ENCODE measurements around the gene PDS5A.
"Not testable (repeated sequence)": the region's sequence is repeated elsewhere in the genome, so short reads cannot be mapped to it uniquely, and the experiment has no call there.

The PDS5A gene, protein sequence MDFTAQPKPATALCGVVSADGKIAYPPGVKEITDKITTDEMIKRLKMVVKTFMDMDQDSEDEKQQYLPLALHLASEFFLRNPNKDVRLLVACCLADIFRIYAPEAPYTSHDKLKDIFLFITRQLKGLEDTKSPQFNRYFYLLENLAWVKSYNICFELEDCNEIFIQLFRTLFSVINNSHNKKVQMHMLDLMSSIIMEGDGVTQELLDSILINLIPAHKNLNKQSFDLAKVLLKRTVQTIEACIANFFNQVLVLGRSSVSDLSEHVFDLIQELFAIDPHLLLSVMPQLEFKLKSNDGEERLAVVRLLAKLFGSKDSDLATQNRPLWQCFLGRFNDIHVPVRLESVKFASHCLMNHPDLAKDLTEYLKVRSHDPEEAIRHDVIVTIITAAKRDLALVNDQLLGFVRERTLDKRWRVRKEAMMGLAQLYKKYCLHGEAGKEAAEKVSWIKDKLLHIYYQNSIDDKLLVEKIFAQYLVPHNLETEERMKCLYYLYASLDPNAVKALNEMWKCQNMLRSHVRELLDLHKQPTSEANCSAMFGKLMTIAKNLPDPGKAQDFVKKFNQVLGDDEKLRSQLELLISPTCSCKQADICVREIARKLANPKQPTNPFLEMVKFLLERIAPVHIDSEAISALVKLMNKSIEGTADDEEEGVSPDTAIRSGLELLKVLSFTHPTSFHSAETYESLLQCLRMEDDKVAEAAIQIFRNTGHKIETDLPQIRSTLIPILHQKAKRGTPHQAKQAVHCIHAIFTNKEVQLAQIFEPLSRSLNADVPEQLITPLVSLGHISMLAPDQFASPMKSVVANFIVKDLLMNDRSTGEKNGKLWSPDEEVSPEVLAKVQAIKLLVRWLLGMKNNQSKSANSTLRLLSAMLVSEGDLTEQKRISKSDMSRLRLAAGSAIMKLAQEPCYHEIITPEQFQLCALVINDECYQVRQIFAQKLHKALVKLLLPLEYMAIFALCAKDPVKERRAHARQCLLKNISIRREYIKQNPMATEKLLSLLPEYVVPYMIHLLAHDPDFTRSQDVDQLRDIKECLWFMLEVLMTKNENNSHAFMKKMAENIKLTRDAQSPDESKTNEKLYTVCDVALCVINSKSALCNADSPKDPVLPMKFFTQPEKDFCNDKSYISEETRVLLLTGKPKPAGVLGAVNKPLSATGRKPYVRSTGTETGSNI (N-terminal part only)

DNA sequence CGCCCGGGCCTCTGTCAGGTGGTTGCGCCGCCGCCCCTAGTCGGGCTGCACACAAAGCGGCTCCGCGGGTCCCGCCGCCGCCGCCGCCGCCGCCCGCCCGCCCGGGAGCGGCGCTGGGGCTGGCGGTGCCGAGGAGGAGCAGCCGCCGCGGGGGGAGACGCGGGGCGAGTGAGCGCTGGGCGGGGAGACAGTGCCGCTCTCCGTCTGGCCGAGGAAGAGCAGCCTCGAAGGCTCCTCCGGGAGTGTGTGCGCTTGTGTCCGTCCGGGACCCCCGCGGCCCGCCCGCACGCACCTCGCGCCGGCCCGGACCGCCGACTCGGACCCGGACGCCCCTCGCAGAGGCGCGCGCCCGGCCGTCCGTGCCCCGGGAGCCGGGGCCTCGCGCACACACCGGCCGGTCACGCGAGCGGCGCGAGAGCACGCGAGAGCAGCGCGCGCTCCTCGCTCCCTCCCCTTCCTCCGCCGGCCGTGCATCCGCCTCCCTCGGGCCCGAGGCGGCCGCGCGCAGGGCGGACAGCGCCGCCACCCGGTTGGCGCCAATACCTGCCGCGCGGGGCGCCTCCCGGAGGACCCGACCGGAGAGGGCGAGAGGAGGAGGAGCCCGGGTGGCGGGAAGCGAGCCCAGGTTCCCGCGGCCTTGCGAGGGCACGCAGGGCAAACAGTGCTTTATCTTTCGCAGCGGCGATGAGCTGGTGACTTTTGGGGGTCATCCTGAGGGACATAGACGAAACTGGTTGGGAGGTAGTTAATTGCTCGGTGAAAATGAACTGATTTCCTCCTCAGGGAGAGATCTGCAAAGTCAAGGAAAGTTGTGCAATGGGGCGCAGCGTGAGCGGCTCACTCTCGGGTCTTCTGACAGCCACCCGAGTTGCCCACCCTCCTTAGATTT lies at the start of gene PDS5A:
TSS of gene PDS5A (minus strand) at position 423 of the 889 bp plus-strand sequence. CDS start 1,334 bp downstream, outside the sequence.
- DNase-seq = peak; percentile 47

DNA sequence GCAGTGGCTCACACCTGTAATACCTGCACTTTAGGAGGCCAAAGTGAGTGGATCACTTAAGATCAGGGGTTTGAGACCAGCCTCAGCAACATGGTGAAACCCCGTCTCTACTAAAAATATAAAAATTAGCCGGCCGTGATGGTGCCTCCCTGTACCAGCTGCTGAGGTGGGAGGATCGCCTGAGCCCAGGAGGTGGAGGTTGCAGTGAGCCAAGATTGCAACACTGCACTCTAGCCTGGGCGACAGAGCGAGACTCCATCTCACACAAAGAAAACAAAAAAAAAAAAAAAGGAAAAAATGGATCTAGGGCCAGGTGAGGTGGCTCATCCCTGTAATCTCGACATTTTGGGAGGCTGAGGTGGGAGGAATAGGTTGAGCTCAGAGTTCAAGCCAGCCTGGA lies 46.3 kb upstream of the PDS5A start:
- not testable (repeated sequence) for DNase-seq

DNA sequence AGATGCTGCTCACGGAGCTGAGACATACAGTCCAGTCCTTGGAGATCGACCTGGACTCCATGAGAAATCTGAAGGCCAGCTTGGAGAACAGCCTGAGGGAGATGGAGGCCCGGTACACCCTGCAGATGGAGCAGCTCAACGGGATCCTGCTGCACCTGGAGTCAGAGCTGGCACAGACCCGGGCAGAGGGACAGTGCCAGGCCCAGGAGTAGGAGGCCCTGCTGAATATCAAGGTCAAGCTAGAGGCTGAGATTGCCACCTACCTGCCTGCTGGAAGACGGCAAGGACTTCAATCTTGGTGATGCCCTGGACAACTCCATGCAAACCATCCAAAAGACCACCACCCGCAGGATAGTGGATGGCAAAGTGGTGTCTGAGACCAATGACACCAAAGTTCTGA lies 43.4 kb upstream of the PDS5A start:
- DNase-seq = not testable (repeated sequence)

DNA sequence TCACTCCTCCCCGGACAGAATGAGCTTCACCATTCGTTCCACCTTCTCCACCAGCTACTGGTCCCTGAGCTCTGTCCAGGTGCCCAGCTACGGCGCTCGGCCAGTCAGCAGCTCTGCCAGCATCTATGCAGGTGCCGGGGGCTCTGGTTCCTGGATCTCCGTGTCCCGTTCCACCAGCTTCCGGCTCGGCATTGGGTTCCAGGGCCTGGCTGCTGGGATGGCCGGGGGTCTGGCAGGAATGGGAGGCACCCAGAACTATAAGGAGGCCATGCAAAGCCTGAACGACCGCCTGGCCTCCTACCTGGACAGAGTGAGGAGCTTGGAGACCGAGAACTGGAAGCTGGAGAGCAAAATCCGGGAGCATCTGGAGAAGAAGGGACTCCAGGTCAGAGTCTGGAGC lies 42.5 kb upstream of the PDS5A start:
- DNase-seq = no peak

DNA sequence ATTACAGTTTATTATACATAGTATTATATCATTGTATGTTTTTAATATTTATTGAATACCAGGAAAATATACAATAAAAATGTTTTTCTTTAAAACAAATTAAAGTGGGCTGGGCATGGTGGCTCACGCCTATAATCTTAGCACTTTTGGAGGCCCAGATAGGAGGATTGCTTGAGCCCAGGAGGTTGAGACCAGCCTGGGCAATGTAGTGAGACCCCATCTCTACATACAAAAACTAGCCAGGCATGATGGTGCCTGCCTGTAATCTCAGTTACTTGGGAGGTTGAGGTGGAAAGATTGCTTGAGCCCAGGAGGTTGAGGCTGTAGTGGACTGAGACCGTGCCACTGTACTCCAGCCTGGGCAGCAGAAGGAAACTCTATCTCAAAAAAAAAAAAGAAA lies 38.3 kb upstream of the PDS5A start:
- no peak for DNase-seq

DNA sequence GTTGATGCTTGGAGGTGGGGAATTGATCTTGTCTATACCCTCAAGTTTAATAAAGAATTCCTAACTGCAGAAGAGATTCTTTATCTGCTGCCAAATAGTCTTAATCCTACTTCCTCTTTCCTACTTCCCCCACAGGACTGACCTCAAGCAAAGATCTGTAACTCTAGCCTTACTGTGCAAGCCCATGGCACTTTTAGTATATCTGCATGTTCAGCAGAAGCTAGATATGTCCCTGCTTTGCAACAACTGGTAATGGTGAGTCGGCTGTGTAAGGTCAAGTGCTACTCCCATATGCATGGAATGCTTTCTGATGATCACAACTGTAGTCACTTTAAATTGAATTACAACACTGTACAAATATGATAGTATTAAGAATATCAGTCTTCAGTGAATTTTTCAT lies 26.3 kb upstream of the PDS5A start:
- no peak for DNase-seq

DNA sequence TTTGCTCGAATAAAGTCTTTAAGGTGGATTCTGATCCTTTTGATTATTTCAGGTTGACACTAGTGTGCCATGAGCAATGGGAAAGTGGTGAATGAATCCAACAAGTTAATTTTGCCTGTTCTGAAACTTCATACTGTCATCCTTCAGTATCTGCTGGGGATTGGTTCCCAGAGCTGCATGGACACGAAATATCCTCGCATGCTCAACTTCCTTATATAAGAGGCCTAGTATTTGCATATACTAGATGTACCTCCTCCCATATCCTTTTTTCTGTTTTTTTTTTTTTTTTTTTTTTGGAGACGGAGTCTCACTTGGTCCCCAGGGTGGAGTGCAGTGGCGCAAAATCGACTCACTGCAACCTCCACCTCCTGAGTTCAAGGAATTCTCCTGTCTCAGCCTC lies 23.0 kb upstream of the PDS5A start:
- DNase-seq = no peak

DNA sequence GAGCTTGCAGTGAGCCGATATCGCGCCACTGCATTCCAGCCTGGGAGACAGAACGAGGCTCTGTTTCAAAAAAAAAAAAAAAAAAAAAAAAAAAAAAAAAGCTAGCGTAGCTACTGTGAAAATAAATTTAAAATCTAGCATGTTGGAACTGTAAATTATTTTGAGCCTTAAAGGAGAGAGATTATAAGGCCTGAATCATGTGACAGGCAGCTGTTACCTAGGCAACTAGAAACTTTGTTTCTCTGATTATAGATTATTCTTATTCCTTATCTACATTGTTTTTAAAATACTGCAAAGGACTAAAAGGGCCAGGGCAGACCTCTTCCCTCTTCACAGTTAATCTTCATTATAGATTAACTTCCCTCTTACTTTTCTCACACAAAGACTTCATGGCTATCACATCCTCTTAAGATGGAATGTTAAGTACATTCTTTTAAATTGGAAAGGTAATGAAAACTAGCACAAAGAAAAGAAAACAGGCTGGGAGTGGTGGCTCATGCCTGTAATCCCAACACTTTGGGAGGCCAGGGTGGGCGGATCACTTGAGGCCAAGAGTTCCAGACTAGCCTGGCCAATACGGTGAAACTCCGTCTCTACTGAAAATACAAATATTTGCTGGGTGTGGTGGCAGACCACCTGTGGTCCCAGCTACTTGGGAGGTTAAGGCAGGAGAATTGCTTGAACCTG lies 21.1 kb upstream of the PDS5A start:
- DNase-seq = no peak

DNA sequence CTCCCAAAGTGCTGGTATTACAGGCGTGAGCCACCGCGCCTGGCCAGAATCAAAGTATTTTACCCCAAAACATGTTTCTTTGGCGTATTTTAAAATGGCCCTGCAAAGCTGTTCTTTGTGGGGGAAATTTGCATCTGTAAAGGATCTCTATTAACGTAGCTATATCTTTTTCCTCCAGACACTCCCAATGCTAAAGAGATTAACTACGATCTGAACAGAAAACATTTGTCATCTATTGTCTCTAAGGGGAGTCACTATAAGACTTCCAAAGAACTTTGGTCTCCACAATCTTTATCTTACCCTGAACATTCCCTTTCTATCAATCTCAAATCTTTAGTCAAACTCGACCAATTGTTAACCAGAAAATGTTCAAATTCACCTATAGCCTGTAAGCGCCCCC lies 19.1 kb upstream of the PDS5A start:
- no peak for DNase-seq

DNA sequence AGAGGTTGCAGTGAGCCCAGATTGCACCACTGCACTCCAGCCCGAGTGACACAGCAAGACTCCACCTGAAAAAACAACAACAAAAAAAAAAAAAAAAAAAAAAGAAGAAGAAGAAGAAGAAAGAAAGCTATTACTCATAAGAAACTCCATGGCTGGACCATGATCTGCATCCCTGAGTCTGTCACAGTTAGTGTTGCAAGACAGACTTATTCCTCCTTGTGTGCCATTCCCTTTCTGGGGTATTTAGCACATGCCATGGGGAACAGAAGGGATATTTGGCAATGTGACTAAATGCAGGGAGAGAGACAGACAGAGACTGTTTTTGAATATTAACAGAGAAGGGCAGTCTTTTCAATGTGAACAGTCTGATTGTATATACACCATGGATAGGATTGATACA lies 16.7 kb upstream of the PDS5A start:
- no peak for DNase-seq

DNA sequence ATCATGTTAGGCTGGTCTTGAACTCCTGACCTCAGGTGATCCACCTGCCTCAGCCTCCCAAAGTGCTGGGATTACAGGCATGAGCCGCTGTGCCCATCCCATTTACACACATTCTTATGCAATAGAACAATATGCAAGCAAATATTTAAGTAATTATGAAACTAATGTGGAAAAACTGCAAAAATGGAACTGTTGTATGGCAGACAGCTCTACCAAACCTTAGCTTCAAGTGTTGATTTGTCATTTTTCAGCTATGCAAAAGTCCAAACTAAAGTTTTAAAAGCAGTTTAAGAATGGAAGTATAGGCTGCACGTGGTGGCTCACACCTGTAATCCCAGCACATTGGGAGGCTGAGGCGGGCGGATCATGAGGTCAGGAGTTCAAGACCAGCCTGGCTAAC lies 11.7 kb upstream of the PDS5A start:
- DNase-seq = not testable (repeated sequence)

DNA sequence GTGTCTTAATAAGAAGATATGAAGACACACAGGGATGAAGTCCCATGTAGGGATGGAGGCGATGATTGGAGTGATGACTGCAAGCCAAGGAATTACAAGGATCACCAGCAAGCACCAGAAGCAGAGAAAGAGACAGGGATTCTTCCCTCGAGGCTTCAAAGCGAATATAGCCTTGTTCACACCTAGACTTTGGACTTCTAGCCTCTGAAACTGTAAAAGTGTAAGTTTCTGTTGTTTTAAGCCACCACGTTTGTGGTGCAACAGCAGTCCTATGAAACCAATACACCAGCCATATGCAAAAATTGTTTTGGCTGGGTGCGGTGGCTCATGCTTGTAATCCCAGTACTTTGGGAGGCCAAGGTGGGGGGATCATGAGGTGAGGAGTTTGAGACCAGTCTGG lies 9.8 kb upstream of the PDS5A start:
- DNase-seq = no peak

DNA sequence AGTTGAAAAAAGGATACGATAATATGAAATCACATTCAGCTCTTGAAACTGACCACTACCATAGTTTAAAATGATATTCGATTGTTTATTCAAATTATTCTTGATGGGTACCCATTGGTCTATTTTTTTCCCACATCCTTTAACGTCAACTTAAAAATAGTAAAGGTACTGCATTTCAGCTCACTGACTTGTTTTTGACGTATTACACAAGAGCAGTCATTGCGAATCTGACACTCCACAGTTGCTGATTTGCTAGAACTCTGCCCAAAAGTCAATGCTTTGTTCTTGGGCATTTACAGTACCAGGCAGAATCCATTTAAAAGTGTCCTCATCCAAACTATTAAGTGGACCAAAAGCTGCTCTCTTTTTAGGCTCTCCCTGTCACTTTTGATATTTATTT lies 1.2 kb upstream of the PDS5A start:
- DNase-seq = no peak

DNA sequence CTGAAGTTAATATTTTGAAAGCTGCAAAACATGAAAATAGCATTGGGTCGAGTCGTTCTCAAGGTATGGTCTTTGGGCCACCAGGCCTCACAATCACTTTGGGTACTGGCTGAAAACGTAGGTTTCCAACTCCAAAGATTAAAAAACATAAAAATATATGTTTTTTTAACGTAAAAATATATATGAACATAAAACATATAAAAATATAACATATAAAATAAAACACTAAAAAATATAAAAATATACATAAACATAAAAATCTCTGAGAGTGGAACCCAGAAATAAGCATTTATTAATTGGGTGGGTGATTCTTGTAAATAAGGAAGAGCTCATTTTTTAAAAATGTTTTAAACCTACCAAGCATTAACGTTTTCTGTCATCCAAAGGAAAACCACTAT lies 666 bp upstream of the PDS5A start:
- no peak for DNase-seq

DNA sequence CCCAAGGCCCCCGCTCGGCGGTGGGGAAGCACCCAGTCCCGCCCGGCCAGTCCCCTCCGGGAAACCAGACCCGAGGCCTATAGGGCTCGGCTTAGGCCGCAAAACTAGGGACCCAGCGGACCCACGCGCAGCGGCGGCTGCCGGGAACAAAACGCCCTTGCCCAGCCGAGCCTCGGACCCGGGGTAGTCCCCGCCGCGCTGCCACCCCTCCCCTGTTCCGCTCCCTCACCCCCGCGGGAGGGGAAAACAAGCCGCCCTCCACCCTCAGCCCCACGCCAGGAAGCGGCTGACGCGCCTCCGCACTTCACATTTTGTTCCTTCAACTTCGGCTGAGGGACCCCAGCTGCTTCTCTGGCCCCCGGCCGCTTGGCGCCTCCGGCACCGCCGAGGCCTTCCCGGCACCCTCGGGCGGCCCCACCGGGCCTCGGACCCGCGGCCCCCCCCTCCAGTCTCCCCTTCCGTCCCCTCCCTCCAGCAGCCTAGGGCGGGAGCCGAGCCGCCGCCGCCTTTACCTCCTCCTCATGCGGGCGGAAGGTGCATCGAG lies 694 bp downstream of the PDS5A start:
- no peak for DNase-seq

DNA sequence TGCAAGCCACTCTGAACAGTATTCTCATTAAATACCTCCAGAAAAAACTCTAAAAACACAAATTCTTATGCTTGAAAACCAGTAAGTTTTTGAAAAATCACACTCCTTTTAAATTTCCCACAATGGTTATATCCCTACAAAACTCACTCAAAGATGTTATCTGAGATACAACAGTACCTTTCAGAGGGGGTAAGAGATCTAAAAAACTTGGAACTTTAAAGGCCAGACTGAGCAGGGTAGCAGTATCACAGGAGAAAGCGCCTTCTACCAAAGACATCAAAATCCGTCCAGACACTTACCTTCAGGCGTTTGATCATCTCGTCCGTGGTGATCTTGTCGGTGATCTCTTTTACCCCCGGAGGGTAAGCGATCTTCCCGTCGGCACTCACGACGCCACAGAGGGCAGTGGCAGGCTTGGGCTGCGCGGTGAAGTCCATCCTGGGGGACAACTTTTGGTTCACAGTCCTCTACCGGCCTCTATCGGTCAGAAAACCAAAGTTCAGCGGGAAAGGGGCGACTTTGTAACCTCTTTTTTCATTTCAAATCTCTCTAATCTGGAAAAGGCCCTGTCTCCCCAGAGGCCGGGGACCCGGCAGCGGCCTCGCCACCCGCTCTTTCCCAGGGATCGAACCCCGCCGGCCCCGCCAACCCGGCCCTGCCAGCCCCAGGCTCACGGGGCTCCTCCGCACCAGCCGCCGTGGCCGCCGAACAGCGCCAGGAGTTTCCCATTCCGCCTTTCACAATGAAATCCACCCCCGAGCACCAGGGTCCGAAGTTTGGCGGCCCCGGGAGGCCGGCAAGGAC lies 1.4 kb downstream of the PDS5A start:
- peak; percentile 1 for DNase-seq

DNA sequence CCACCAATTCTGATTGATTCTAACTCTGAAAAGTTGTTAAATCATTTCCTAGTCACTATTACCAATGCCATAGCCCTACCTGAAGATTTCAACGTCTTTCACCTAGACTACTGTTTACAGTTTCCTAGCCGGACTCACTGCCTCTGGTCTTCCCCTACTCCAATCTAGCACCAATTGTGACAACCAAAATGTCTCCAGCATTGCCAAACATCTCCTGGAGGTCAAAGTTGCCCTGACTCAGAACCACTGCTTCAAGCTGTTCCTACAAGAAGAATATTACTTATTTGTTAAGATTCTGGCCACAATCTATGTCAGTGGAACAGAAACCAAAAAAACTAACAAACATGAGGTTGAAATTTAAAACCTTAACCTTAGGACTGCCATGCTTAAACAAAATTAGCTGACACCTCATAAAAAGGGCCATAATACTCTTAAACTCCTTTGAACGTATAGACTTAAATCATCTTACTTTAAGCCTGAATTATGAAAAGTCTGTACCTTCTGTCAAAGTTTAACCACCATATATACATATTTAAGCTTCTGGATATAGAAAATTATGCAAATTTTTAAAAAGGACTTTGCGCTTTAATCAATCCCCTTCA lies 2.1 kb downstream of the PDS5A start:
- DNase-seq = no peak

DNA sequence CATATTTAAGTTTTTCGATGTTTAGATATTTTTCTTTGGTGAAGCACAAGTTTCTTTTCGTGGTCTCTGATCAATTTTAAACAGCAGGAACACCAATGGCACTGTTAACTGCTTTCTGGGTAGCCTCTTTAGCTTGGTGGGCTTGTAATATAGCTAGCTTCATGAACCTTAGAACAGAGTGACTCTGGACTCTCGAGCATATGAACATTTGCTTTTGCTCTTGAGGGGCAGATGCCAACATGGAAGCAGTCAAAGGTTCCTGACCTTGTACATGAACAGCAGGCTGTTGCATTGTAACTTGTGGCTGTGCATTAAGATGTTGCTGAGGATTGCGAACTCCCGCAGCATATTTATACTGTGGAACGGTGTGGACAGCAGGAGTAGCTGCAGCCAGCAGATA lies 4.7 kb downstream of the PDS5A start:
- not testable (repeated sequence) for DNase-seq

DNA sequence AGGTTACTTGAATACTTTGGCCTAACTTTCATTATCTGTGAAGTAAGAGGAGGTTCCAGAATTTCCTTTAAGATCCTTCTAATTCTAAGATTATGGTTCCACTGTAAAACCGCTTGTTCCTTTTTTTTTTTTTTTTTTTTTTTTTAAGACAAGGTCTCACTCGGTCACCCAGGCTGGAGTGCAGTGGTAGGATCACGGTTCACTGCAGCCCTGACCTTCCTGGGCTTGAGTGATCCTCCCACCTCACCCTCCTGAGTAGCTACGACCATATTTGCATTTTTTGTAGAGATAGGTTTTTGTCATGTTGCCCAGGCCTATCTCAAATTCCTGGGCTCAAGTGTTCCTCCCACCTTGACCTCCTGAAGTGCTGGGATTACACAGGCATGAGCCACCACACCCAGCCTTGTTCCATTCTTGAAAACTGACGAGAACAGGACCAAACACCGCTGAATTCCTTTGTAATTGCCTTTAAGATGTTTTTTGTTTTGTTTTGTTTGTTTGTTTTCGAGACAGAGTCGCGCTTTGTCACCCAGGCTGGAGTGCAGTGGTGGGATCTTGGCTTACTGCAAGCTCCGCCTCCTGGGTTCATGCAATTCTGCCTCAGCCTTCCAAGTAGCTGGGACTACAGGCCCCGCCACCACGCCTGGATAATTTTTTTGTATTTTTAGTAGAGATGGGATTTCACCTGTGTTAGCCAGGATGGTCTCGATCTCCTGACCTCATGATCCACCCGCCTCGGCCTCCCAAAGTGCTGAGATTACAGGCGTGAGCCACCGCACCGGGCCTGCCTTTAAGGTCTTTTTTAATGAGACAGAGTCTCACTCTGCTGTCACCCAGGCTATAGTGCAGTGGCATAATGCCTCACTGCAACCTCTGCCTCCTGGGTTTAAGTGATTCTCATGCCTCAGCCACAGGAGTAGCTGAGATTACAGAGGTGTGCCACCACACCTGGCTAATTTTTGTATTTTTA lies 6.8 kb downstream of the PDS5A start:
- DNase-seq = no peak
